PFSK-1 (cell line): Measurements from ENCODE around the gene CYP4V2.

Experiments
- FOXP2 ChIP-seq: optimal IDR thresholded peaks from 2 replicates; pipeline ENCODE3; 2011; ENCODE audit warnings: borderline replicate concordance, control low read depth, inconsistent platforms; ENCODE audit not compliant: insufficient read depth; ENCODE audit errors: extremely low read length, extremely low read depth
- POLR2AphosphoS5 ChIP-seq: IDR thresholded peaks from 2 replicates; pipeline ENCODE4 v1.6.1; 2012; ENCODE audit warnings: low read depth, mild to moderate bottlenecking, control low read depth, low read length, moderate library complexity
- REST ChIP-seq, 2 experiments: IDR thresholded peaks; 2 replicates each; pipeline versions ENCODE4 v1.6.1 to v1.8.0; 2011 to 2012; ENCODE audit warnings: low read depth in 2 of 2, low read length in 2 of 2, control low read depth in 1 of 2, inconsistent platforms in 1 of 2, mild to moderate bottlenecking in 1 of 2, moderate library complexity in 1 of 2; ENCODE audit not compliant: insufficient read depth in 1 of 2
- SIN3A ChIP-seq: IDR thresholded peaks from 2 replicates; pipeline ENCODE4 v1.6.1; 2012; ENCODE audit warnings: mild to moderate bottlenecking, low read length, moderate library complexity, borderline replicate concordance; ENCODE audit not compliant: insufficient read depth
- TAF1 ChIP-seq: IDR thresholded peaks from 2 replicates; pipeline ENCODE4 v1.6.1; 2012; ENCODE audit warnings: low read length, control low read depth, borderline replicate concordance; ENCODE audit not compliant: insufficient read depth

The CYP4V2 gene

GRCh38 chr4:186196063-186196462 lies 4.7 kb downstream of the CYP4V2 start:
- no peak for TF ChIP-seq POLR2AphosphoS5
- TF ChIP-seq TAF1, result no peak
- TF ChIP-seq SIN3A, result no peak
- TF ChIP-seq FOXP2, result no peak
- TF ChIP-seq REST (IDR thresholded peaks at IDR 0.05; ENCODE audit: insufficient read depth in 1 of 2, low read depth in 2 of 2, low read length in 2 of 2), result no peak

- no peak for TF ChIP-seq TAF1
- no peak for TF ChIP-seq POLR2AphosphoS5
- no peak for TF ChIP-seq REST (IDR thresholded peaks at IDR 0.05; ENCODE audit: insufficient read depth in 1 of 2, low read depth in 2 of 2, low read length in 2 of 2)
- TF ChIP-seq FOXP2, result no peak
- no peak for TF ChIP-seq SIN3A
Measured at GRCh38 chr4:186200516-186200915, 9.1 kb downstream of the CYP4V2 start.

- no peak for TF ChIP-seq TAF1
- no peak for TF ChIP-seq REST (IDR thresholded peaks at IDR 0.05; ENCODE audit: insufficient read depth in 1 of 2, low read depth in 2 of 2, low read length in 2 of 2)
- no peak for TF ChIP-seq FOXP2
- TF ChIP-seq SIN3A, result no peak
- TF ChIP-seq POLR2AphosphoS5, result no peak
Measured at GRCh38 chr4:186201010-186201409, 9.6 kb downstream of the CYP4V2 start.

- TF ChIP-seq POLR2AphosphoS5 (no peak), FOXP2 (no peak), SIN3A (no peak), REST (IDR thresholded peaks at IDR 0.05; ENCODE audit: insufficient read depth in 1 of 2, low read depth in 2 of 2, low read length in 2 of 2) (no peak), TAF1 (no peak)
Measured at GRCh38 chr4:186201535-186202230, 10.3 kb downstream of the CYP4V2 start.
